Fibroblast of the aortic adventitia (primary cell): Measurements from ENCODE around the gene RNF34. TPM values are rescaled to one million over a fixed set of nuclear protein-coding genes. Genes with fewer than 3 reads are reported as not detected.
"Not testable (repeated sequence)": the region's sequence is repeated elsewhere in the genome, so short reads cannot be mapped to it uniquely, and the experiment has no call there.

Experiments
- DNase-seq: peaks from one replicate; pipeline ENCODE4 v3.0.0-alpha.2; 2010; ENCODE audit warnings: low read depth
- H3K4me3 ChIP-seq: 2 replicates; pipeline ENCODE4 v1.5.1; 2011; ENCODE audit warnings: low read depth, mild to moderate bottlenecking, control low read depth, low read length, moderate library complexity
- CTCF ChIP-seq: IDR thresholded peaks from 2 replicates; pipeline ENCODE4 v1.5.1; 2011; ENCODE audit warnings: mild to moderate bottlenecking, low read length, control low read depth, inconsistent platforms; ENCODE audit not compliant: insufficient read depth
- total RNA-seq: library from RNA; depleted of rRNA; stranded (reverse); fragments of >200 nt; gene quantifications from 2 replicates; pipeline ENCODE4 v1.2.3, GENCODE V29; 2012; ENCODE audit warnings: low replicate concordance

RNF34 gene
- total RNA-seq, 1 donor: 36.9 TPM

- TF ChIP-seq CTCF: no peak
- no peak for DNase-seq
- no peak overlapping the region for H3K4me3 ChIP-seq
Observed at GRCh38 chr12:121357331-121357730, 42.6 kb upstream of the RNF34 start.

GRCh38 chr12:121358073-121358472 lies 41.8 kb upstream of the RNF34 start:
- TF ChIP-seq CTCF: no peak
- DNase-seq: no peak
- H3K4me3 ChIP-seq: no peak overlapping the region

GRCh38 chr12:121364683-121365121 lies 35.2 kb upstream of the RNF34 start:
- TF ChIP-seq CTCF: no peak
- peak; percentile 35 for DNase-seq
- H3K4me3 ChIP-seq: no peak overlapping the region

GRCh38 chr12:121365416-121366062 lies 34.4 kb upstream of the RNF34 start:
- no peak overlapping the region for H3K4me3 ChIP-seq
- peak; percentile 29 for DNase-seq
- no peak for TF ChIP-seq CTCF

- no peak overlapping the region for H3K4me3 ChIP-seq
- no peak for TF ChIP-seq CTCF
- peak; percentile 5 for DNase-seq
Observed at GRCh38 chr12:121366063-121366459, 33.9 kb upstream of the RNF34 start.

- no peak for DNase-seq
- no peak for TF ChIP-seq CTCF
- no peak overlapping the region for H3K4me3 ChIP-seq
Observed at GRCh38 chr12:121371404-121371803, 28.5 kb upstream of the RNF34 start.

GRCh38 chr12:121373755-121374154 lies 26.2 kb upstream of the RNF34 start:
- no peak for DNase-seq
- H3K4me3 ChIP-seq: no peak overlapping the region
- no peak for TF ChIP-seq CTCF

GRCh38 chr12:121374336-121374735 lies 25.6 kb upstream of the RNF34 start:
- H3K4me3 ChIP-seq, DNase-seq: not testable (repeated sequence)

- DNase-seq, H3K4me3 ChIP-seq: not testable (repeated sequence)
Observed at GRCh38 chr12:121374945-121375584, 24.9 kb upstream of the RNF34 start.
